GM19351 (cell line): Measurements from ENCODE around the gene TRPV3.
"Not testable (repeated sequence)": the region's sequence is repeated elsewhere in the genome, so short reads cannot be mapped to it uniquely, and the experiment has no call there.

Experiments used
- ATAC-seq: cut with Tn5 transposase; IDR thresholded peaks from one replicate; pipeline ENCODE4 v1.9.1; 2021; ENCODE audit warnings: mild to moderate bottlenecking, moderate library complexity; ENCODE audit not compliant: unreplicated experiment

TRPV3 gene

GRCh38 chr17:3527468-3527867, 30.1 kb downstream of the TRPV3 start:
- no peak for ATAC-seq

GRCh38 chr17:3526971-3527370, 30.6 kb downstream of the TRPV3 start:
- ATAC-seq: no peak

GRCh38 chr17:3526491-3526890, 31.1 kb downstream of the TRPV3 start:
- ATAC-seq: no peak

- ATAC-seq: no peak
These were observed 33.6 kb downstream of the TRPV3 start for GRCh38 chr17:3524024-3524423.

GRCh38 chr17:3519472-3519871, 38.1 kb downstream of the TRPV3 start:
- not testable (repeated sequence) for ATAC-seq

- ATAC-seq: no peak
These were observed 42.7 kb downstream of the TRPV3 start for GRCh38 chr17:3514873-3515272.

- not testable (repeated sequence) for ATAC-seq
These were observed 43.4 kb downstream of the TRPV3 start for GRCh38 chr17:3514167-3514566.

- ATAC-seq: no peak
These were observed 44.1 kb downstream of the TRPV3 start for GRCh38 chr17:3513305-3514035.

GRCh38 chr17:3512505-3513171, 45.0 kb downstream of the TRPV3 start:
- no peak for ATAC-seq

DNA sequence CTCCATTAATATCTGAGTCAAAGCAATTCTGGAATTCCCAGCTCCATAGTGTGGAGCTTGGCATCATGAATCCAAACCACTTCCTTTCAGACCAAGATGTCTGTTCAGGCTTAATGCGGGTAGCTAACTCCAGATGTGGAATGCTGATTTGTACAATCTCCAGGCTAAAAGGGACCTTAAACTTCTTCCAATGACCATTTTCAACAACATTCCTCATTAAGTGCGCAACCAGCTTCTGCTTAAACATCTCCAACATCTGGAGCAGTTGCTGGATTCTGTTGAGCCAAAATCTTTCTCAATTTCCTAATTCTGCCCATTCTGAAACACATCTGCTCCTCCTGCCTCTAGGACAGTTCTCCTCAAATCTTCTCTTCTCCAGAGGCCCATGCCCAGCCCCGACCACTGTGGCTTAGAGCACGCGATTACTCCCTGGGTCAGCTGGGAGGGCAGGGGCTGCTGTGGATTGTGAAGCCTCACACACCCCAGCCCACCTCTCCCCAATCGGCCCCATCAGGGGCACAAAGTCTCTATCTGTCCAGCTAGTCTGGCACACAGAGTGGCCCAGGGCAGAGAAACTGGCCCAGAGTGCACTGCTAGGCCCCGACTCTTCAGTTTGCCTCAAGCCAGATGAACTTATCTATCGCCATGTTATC, 45.6 kb downstream of the TRPV3 start:
- no peak for ATAC-seq

- no peak for ATAC-seq
These were observed 47.5 kb downstream of the TRPV3 start for GRCh38 chr17:3510090-3510489.

DNA sequence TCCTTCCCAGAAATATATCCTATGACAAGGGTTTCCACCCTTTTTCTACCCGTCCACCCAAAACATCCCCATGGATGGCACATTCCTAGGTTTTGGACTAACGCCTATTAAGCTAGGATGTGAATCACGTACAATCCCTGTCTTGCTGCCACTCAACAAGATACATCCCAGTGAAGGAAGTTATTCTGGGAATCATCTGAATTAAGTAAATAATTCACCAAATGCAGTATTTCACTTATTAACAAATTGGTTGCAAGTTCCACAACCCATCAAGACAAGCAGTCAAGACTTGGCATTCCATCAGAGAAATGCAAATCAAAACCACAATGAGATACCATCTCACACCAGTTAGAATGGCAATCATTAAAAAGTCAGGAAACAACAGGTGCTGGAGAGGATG, 49.7 kb downstream of the TRPV3 start:
- ATAC-seq: no peak

DNA sequence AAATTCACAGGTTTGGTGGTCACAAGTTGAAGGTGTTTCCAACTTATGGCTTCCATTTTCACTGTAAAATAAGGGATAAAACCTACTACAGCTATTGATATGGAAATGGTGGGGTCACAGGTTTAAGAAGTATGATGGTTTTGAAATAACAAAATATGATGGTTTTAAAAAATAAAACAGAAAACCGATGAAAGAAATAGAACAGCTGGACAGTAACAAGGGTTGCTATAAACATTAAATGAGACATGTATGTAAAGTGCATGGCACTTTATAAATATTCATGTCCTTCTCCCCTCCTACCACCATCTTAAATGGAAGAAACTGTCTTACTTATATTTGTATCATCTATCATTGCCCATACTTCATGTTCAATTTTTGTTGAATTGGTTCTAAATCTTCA, 50.5 kb downstream of the TRPV3 start:
- ATAC-seq: no peak

DNA sequence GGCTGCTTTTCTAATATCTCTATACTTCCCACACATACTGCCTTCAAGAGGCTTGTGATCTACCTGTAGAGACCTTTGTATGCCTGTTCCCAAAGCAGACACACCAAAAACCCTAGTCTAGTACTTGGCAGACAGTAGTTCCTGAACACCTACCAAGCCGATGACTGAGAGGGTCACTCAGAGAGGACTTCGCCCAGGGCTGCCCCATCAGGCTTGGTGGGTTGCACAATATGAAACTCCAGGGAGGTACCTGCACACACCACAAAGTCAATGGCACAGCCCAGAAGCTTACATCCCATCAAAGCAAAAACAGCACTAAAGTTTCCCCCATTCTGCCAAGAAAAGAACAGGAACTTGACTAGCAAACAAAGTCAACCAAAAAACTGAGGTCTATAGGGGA, 51.6 kb downstream of the TRPV3 start:
- no peak for ATAC-seq

DNA sequence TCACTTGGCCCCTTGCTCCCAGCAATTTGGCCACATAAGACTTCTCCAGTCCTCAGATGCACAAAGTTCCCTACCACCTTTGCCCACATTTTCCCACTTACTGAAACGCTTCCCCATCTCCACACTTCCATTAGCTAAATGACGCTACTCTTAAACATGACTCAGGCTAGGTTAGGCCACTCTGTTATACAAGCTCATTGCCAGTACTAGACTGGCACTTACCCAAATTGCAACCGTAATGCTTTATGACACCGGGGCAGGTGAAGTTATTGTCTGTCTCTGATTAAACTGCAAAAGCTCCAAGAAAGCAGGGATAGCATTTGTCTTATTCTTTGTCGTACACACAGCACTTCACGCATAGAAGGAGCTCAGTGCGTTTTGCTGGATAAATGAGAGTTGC, 52.6 kb downstream of the TRPV3 start:
- no peak for ATAC-seq

DNA sequence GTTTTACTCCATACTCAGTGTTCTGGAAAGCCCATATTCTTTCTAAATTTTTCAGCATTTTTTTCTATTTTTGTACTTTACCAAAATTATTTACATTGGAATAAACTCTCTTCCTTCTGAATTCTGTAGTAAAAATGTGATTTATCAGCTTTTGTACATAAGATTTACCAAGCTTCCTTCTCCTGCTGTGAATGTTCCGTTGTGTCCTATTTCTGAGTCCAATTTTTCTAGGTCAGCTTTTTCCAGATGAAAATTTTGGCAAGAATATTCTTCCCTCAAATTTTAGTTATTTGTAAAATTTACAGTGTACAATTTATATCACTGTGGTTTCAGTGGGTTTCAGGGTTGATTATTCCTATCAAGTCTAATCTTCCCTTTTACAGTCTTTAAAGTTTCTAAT, 54.3 kb downstream of the TRPV3 start:
- no peak for ATAC-seq

DNA sequence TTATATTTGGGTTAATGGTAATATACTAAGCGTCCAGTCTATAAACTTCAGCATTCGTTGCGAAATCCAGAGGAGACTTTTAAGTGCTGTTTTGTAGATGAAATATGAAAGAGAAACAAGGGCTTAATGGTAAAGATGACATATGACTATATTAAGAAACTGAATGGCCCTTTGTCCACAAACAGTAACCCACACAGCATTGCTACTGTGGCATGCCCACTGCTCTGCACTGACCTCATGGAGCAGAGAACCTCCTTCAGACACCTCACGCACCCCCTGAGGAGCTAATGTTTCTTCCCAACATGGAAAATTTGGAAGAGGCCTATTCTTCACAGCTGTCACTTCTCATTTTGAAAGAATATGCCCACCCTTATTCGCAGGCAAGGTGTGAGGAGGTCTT, 55.1 kb downstream of the TRPV3 start:
- no peak for ATAC-seq

GRCh38 chr17:3501344-3501743, 56.3 kb downstream of the TRPV3 start:
- no peak for ATAC-seq

DNA sequence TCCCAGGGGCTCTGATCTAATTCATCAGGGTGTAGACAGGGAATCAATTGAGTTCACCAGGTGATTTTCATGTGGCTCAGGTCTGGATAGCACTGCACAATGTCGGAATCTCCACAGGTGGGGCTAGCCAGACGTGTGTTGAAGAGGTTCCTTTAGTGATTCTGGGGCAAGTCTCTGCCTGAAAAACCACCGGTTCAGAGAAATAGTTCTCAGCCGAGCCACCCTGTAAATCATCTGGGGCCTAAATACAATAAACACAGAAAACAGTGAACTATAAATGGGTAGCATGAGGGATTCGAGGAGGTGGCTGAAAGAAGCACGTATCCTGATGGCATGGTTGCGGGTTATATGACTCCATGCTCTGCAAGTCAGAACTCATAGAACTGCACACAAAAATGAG, 60.5 kb downstream of the TRPV3 start:
- ATAC-seq: no peak

GRCh38 chr17:3485481-3486068, 72.0 kb downstream of the TRPV3 start:
- no peak for ATAC-seq

GRCh38 chr17:3482852-3483251, 74.8 kb downstream of the TRPV3 start:
- no peak for ATAC-seq

DNA sequence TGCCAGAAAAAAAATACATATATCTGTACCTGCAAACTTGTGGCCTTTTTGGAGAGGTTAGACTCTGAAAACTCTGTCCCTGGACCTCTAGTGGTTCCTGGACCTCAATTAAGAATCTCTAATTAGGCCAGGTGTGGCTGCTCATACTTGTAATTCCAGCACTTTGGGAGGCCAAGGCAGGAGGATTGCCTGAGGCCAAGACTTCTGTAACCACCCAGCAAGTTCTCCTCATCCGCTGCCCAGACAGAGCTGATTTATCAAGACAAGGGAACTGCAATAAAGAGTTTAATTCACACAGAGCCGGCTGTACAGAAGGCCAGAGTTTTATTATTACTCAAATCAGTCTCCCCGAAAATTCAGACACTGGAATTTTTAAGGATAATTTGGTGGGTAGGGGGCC, 77.6 kb downstream of the TRPV3 start:
- ATAC-seq: no peak
